HG03066 (cell line): Measurements from ENCODE around the gene BMF.

ENCODE experiments used
- ATAC-seq: cut with Tn5 transposase; IDR thresholded peaks from one replicate; pipeline ENCODE4 v1.9.1; 2021; ENCODE audit warnings: low read depth; ENCODE audit not compliant: unreplicated experiment

BMF gene

DNA sequence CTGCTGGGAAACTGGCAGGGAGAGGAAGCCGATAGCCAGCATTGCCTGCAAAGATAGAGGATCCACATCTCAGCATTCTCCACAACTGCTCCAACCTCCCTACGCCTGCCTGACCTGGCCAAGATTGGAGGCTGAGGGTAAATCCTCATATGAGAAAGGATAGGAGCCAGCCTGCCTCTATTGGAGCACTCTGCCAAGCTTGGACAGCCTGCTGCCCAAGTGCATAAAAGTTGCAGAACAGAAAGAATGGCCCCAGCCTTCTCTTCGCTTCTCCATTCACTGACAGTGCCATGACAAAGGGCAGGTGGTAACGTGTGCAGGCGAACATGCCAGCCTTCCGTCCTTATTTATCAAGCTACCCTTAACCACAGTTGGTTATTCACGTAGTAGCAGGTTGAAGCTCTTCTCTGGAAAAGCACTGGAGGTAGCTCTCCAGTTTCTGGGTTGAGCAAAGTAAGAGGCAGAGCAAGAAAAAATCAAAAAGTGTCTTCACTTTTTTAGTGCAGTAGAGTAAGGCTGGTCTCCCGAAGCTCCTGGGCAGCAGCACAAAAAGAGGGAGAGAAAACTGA lies 4.3 kb downstream of the BMF start:
- no peak for ATAC-seq

DNA sequence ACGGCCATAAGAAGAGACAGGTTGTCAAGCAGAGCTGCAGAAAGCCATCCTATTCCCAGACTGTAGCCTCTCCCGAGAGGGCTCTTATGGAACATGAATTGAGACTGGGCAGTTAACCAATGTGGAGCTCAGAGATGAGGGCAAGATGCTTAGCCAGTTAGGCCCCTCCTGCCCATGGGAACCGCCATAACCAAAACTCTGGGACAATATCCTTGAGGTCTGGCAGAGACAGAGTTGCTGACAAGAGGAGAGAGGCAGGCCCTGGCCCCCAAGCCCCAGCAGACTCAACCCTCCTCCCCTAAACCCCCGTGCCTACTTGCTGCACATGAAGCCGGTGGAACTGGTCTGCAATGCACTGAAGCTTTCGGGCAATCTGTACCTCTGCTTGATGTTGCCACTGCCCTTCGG lies 4.8 kb downstream of the BMF start:
- no peak for ATAC-seq

DNA sequence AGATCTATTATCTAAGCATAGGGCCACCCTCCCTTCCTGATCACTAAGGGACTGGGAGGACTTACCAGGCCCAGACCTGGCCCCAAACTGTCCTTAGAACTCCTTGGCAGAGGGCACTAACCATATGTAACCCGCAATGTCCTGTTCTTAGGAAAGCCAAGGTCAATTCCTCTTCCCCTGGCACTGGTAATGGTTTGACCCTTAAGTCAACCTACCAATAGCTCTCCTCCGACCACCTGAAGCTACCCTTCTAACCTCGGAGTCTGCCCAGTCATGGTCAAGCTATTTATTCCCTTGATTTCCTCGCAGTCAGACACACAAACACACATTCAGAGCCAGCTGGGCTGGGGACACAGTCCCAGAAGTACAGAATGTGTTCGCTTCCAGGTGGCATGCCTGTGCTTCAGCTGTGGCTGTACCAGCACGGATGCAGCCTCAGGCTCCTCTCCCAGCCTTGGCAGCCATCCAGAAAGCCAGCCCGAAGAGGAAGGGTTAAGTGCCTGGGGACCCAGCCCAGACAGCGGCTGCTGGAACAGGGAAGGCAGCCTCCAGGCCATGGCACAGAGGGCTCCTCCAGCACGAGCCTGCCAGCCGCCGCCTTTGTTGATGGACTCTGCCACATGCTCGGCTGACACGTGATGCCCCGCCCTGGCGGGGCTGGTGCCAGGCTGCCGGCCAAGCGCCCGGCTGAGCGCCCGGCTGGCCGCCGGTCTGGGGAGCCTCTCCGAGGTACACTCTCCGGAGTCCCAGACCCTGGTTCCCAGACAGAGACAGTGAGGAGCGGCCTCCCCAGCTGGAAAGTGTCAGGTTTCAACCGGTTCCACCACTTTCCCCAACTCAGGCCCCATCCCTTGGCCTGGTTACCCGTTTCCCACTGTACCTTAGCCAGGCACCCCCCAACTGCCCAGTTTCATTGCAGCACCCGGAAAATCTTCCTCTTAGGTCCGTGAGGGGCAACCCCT lies 5.5 kb downstream of the BMF start:
- no peak for ATAC-seq

DNA sequence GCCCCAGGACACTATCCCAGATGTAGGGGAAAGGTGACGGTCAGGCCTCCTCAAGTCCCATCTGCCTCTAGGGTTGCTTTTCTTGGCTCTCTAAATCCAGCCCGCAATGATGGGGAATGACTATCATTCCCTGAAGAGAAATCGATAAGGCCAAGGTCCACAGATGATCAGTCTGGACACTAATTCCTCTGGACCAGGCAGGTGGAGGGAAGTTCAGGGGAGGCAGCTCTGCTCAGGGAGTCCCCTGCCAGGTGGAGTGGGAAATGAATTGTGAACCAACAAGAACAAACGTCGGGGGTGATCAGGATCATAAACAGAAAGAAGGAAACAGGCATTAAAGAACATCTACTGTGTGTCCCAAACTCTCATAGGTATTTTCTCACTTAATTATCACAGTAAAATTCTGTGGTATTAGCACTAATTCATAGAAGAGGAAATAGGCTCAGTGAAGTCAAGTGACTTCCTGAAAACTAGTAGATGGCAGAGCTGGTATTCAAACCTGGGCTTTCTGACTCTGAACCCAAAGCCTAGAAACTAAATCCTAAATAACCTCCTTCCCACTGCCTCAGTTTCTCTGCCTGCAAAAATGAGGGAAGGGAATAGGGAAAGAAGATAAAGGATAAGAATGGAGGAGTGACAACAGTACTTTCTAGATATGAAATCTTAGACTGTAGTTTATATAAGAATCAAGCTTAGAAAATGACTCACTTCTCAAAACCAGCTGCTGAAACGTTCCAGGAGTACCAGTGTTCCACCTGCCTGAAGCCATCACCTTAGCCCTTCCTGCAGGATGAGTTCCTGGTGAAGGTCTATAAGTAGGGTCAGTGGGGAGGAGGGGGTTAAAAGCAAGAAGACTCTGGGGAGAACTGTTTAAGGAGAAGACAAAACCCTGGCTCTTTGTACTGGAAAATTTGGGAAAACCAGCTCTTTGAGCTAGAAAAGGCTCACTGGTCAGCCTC lies 7.5 kb downstream of the BMF start:
- no peak for ATAC-seq

DNA sequence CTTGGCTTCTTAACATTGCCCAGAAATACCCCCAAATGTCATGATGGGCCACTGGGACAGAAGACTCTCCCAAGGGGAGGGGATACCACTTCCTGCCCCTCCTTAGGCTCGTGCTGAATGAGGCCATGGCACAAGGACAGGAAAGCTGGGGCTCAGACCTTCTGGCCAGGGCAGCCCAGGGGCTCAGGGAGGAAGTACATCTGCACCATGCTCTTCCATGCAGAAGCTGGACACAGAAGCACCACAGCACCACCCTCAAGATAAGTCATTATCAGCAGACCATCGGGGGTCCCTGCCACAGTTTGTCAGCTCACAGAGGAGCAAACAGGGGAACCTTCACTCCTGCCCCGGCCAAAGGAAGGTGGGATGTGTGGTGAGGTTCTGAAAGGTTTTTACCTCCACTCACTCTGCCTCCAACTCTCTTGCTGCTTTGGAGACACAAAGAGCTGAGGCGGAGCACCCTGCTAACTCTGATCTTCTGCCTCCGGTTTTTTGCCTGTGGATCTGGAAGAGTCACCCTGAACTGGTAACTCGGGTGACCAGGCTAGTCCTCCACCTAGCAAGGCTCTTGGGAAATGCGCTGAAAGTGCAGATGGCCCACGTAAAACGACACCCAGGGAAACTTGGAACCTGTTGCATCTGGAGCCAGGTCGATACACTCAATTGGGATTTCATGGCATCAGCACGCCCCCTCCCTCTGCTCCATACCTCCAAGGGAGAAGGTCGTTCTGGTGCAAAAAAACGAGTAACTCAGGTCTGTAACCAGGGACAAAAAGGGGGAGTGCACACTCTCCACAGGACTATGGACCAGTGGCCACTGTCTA lies 8.3 kb downstream of the BMF start:
- no peak for ATAC-seq

DNA sequence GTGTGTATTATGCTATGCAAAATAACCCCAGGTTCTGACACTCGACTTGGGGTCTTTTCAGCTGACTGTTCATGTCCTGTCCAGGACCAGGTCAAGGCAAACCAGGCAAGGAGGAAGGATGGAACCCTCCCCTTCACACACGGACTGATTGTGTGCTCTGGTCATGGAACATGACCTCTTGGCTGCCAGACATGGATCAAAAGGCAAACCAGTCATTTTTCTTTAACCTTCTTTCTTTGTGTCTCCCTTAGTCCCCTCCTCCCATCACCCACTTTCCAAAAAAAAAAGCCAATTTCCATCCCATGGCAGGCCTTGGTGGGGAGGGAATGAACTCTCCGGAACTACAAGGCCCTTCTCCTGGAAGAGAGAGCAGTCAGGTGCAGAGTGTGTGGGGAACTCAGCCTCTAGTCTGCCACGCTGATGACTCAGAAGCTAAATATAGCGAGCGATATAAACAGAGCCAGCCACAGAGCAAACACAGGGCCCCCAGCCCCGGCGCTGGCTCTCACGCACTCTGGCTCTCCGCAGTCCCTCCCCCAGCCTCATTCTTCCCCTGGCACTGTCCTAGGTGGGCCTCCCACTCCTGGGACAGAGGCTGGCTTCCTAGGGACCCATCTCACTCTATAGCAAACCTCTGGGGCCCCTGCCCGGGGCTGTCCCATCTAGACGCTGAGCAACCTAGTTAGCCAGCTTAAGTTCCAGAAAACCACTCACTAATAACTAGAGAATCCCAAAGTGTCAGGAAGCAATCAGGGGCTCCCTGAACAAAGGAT lies 10.0 kb downstream of the BMF start:
- ATAC-seq = peak; percentile 80

DNA sequence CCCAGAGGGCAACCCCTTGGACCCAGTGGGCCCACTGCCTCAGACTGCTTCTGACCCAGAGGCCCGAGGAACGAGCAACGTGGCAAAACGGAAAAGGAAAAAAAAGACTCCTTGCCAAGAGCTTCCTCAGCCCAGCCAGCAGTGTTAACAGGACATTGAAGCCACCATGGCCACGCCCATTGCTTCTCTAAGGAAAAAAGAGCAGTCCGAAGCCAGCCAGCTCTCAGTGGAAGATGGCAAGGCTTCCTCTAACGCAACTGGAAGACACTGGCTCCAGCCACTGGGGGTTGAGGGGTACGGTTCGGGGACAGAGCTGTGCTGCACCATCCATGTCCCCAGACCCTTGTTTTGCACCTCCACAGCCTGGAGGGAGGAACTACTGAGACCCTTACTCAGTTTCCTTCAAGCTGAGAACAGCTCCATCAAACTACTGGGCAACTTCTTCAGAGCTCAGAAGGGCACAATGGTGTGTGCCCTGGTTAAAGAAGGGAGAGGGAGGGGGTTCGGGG lies 10.7 kb downstream of the BMF start:
- no peak for ATAC-seq

DNA sequence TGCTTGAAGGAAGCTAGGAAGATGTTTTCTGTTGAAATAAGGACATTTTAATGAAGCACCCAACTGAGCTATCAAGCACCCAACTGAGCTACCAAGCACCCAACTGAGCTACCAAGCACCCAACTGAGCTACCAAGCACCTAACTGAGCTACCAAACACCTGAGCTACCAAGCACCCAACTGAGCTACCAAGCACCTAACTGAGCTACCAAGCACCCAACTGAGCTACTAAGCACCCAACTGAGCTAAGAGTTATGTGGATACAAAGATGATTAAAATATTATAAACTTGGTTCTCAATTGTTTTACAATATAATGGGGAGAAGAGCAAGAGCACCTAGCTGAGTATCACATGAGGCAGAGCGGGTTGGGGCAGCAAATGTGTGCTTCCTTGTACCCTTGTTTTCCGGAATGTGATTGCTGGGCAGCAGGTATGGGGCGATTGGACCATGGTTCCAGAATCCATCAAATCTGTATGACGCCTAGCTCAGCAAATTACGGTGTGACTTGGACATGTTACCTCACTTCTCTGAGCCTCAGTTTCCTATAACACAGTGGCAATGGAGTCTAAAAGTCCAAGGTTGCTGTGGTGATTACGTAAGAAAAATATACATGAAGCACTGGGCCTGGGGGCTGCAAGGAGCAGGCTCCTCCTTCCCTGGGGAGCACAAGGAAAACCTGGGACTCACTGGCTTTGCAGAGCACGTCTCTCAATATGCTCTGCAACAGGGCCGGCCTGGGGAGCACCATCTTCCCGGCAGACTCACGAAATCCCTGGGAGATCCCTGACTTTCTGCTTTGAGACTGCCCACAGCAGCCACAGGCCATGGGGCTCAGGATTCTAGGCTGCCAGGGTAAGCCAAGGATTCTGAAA lies 11.3 kb downstream of the BMF start:
- ATAC-seq = no peak

DNA sequence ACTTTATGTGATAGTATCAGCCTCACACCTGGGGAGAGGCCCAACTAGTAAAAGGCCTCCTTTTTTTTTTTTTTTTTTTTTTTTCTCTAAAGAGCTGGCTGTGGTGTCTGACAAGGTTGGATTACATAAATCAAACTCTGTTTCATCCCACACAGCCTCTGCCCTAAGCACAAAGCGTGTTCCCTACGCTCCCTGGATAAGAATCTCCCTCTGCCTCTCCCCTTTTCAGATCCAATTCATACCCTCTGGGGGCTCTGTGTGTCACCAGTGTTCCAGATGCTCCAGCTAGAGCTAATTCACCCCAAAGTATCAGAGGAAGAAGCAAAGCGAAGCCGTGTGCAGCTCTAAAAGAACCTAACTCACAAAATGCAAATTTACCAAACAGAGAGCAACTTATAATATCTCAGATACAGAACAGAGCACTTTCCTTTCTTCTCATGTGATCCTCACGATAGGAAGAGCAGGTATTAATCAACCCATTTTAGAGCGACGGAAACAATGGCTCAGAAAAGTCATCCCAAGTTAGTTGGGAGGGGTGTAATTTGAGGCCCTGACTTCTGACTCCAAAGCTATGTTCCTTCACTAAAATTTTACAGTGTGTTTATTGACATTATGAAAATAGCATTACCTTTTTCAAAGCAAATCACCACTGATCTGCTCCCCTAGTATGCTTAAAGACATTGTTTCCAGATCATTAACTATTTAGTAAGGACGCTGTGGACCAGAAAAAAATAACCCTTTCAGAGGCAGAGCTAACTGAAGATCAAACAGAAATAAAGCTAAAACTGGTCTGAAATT lies 12.4 kb downstream of the BMF start:
- peak; percentile 33 for ATAC-seq

DNA sequence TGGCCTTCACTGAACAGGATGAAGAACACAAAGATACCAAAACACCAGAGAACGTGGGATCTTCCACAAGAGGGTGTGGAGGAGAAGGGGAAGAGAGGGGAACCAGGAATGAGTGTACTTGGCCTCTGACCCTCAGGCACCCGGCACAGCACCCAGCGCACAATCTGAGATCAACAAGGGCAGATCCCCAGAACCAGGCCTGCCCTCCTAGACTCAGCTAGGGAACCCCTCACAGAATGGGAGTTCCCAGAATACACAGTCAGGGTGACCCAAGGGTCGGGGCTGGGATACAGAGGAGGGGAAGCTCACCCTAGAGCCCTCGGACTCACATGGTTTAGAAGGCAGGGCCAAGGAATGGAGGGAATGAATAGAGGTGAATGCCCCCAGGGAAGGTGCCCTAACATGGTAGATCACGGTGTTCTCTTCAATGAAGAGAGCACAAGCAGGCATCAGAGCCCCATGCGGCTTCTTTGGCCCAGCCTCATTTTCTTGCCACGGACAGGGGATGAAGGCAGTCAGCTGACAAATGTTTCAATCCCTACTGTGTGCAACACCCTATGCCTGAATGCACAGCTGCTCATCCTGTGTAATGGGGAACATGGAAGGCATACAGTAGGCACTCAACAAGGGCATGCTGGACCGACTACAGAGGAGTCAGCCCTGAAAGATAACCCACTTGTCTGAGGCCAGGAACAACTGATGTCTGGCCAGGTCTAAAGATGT lies 13.1 kb downstream of the BMF start:
- ATAC-seq = no peak

DNA sequence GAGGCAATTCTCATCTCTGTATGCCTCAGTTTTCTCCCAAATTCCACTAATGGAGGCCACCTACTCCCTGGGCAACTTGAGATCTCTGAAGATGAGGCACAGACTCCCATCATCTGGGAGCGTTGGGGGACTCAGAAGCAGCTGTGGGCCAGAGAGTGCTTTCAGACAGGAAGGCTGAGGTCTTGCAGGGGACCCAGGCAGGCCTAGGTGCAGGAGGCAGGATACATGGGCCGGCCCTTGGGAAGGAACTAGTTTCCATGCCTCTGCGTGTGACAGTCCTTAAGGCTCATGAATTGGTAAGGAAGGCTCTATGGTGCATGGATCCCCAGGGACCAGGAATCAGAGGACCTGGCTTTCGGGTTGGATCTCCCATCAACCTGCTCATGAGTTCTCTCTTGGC lies 14.5 kb downstream of the BMF start:
- no peak for ATAC-seq

DNA sequence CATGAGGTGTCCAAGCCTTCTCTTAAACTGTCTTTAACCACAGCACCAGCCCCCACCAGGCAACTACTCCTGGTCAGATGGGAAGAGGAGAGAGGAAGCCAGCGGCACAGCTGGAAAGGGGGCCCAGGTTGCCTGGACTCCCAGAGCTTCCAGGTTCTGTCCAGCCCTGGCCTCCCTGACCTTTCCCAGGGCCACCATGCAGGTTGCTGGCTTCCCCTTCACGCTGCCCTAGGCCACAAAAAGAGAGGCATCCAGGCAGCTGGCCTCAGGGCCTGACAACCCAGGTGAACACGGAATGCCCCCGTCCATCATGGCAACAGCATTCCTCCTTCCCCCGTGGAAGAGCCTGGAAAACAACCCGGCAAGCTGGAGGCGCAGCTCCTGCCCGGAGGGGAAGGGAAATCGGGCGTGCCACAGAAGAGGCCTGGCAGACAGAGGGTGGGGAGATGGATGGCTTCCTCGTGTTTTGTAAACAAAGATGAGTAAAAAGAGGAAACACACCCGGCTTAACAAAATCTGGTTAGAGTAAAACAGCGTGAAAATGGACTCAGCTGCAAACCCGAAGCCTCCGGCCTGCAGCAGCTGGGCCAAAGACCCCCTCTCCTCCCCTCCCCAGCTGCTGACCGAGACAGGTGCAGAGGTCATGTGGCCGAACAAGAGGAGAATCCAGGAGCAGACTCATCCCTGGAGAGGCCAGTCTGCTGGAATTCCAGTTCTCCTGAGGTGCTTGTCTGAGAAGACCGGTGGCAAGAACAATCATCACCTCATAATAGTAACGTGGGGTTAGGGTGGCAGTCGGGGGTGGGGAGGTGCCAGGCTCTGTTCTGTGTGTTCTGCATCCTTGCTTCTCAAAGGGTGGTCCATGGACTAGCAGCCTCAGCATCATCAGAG lies 15.5 kb downstream of the BMF start:
- ATAC-seq = no peak

DNA sequence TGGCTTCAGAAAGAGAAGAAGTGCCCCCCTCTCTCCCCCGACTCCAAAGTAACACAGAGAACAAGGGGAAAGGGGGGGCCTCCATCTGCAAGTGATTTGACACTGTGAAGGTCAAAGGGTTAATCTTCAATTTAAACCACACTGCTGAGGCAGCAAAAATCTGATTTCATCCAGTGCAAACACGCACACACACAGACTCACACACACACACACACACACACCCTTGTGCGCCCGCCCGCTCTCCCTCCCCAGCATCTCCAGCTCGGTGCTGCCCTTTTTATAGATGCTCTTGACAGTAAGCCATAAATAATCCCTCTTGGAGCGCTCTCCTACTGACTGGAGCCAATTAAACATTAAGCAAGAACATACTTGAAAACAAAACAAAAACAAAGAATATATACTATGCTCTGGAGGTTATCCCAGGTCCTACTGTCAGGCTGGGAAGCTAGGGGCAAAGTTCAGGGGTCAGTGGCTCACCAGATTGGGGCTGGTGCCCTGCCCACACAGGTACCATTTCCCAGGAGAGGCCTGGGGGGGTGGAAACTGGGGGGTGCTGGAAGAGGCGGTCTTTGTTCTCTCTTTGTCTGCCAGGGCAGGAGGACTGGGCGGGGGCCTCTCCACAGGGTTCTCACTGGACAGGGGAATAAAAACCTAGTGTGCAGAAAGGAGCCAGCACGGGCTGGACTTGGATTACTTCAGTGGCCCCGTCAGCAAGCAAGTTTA lies 16.3 kb downstream of the BMF start:
- ATAC-seq = no peak

DNA sequence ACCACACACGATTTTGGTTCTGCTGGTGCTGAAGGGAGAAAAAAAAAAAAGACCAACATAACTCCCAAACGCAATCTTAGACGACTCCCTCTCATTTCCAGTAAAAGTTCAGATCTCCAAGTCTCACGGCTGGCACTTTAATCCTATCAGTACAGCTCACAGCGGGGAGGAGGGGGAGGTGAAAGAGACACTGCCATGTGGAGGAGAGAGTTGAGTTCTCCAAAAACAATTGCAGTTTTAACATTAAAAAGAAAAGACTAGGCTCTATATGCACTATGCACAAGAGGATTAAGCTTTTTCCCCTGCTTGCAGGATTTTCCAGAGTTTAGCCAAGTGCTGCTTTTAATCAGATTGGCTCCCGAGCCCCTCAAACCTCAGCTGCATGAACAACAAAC lies 16.8 kb downstream of the BMF start:
- ATAC-seq = no peak

DNA sequence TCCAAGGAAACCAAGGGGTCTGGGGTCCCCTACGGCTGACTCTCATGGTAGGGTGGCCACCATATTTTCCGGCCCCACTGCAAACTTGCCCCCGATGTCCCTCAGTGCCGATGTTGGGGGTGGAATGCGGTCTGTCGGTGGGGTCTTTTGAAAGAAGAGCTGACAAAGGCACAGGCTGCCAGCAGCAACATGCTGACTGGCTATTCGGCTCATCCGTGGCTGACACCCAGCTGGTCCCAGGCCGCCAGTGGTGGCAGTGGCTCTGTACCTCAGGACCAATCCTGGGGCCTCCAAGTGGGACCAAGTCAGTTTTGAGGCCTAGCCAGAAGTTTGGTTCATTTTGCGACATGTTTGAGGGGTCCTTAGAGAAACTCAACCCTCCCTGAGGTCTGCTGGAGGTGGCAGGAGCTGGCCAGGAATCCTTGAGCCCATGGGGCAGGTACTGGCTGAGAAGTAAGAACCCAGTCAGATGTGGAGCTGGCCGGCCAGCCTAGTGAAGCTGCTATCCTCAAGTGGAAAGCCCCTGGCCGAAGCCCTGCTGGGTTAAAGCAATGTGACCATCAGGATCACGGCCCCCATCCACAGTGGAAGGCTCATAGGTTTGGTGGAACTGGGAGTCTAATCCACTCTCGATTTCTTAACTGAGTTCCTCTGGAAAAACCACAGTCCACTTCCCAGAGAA lies 17.8 kb downstream of the BMF start:
- no peak for ATAC-seq
